SHP77 (cell line): Measurements from ENCODE around the gene PCDHGB1.
"Not testable (repeated sequence)": the region's sequence is repeated elsewhere in the genome, so short reads cannot be mapped to it uniquely, and the experiment has no call there.

Source experiments
- DNase-seq, 2 experiments: peaks; one replicate each; lab custom pipeline; 2025; lab: John Stamatoyannopoulos, UW

Gene PCDHGB1

GRCh38 chr5:141346017-141346416 lies 3.9 kb upstream of the PCDHGB1 start:
- DNase-seq = not testable (repeated sequence)

GRCh38 chr5:141351591-141351990 lies 1.7 kb downstream of the PCDHGB1 start:
- no peak for DNase-seq

DNA sequence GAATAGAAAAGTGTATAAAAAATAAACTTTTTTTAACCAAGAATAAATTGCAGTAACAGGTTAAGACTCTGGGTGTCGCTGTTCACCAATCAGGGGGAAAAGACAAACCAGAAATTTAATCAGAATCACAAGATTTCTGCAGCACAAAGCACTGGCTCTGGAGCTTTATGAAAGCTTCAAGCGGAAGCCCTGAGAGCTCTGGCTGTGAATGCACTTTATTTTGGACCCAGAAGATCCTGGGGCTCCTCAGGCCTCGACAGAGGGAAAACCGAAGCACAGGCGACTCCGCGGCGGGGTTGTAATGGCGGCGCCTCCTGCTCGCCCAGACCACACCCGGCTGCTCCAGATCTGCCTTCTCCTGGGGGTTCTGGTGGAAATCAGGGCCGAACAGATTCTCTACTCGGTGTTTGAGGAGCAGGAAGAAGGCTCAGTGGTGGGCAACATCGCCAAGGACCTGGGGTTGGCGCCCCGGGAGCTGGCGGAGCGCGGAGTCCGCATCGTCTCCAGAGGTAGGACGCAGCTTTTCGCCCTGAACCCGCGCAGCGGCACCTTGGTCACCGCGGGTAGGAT lies 5.1 kb downstream of the PCDHGB1 start, which contains the start of gene PCDHGA4:
PCDHGA4 (plus strand) TSS at position 122 of the 570 bp plus-strand sequence; CDS start at position 209, 87 bp downstream.
- DNase-seq = no peak

DNA sequence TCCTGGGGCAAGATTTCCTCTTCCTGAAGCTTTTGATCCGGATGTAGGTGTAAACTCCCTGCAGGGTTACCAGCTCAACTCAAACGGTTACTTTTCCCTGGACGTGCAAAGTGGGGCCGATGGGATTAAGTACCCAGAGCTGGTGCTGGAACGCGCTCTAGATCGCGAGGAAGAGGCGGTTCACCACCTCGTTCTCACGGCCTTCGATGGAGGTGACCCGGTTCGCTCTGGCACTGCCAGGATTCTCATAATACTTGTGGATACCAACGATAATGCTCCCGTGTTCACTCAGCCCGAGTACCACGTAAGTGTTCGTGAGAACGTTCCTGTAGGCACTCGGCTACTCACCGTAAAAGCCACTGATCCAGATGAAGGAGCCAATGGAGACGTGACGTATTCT lies 5.7 kb downstream of the PCDHGB1 start:
- DNase-seq = no peak

DNA sequence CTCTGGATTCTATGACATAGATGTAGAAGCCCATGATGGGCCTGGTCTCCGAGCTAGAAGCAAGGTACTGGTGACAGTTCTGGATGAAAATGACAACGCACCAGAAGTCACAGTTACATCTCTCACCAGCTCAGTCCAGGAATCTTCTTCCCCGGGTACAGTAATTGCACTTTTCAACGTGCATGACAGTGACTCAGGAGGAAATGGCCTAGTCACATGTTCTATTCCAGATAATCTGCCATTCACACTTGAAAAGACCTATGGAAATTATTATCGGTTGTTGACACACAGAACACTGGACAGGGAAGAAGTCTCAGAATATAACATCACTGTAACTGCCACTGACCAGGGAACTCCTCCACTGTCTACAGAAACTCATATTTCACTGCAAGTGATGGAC lies 6.2 kb downstream of the PCDHGB1 start:
- no peak for DNase-seq

DNA sequence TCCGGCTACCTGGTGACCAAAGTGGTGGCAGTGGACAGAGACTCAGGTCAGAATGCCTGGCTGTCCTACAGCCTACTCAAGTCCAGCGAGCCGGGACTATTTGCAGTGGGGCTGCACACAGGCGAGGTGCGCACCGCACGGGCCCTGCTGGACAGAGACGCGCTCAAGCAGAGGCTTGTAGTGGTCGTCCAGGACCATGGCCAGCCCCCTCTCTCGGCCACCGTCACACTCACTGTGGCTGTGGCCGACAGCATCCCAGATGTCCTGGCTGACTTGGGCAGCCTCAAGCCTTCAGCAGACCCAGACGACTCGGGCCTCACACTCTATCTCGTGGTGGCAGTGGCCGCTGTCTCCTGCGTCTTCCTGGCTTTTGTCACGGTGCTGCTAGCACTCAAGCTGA lies 7.1 kb downstream of the PCDHGB1 start:
- DNase-seq = no peak

DNA sequence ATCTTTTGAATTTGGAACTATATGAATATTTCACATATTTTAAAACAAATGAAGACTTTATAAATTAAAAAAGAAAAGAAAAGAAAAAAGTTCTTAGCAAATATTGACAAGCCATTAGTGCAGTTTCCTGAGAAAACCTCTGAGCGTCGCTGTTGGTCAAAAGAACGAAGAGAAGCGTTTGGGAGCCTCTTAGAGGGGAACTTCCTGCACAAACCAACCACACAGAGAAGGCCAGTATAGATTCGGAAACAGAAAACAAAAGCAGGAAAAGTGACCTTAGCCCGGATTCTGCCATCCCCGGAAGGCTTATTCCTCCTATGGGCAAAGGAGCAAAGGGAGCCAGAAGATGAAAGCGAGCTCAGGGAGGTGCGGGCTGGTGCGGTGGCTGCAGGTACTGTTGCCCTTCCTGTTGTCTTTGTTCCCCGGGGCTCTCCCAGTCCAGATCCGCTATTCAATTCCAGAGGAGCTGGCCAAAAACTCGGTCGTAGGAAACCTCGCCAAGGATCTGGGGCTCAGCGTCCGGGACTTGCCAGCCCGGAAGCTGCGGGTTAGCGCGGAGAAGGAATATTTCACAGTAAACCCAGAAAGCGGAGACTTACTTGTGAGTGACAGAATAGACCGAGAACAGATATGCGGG lies 10.0 kb downstream of the PCDHGB1 start, which contains the start of gene PCDHGB2:
PCDHGB2 (plus strand) TSS at position 205 of the 637 bp plus-strand sequence; CDS start at position 347, 142 bp downstream.
- DNase-seq = no peak

DNA sequence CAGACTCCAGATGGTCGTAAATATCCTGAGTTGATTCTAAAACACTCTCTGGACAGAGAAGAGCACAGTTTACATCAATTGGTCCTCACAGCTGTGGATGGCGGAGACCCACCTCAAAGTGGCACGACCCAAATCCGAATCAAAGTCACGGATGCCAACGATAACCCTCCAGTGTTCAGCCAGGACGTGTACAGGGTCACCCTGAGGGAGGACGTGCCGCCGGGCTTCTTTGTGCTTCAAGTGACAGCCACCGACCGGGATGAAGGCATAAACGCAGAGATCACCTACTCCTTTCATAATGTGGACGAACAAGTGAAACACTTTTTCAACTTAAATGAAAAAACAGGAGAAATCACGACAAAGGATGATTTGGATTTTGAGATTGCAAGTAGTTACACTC lies 10.8 kb downstream of the PCDHGB1 start:
- no peak for DNase-seq

DNA sequence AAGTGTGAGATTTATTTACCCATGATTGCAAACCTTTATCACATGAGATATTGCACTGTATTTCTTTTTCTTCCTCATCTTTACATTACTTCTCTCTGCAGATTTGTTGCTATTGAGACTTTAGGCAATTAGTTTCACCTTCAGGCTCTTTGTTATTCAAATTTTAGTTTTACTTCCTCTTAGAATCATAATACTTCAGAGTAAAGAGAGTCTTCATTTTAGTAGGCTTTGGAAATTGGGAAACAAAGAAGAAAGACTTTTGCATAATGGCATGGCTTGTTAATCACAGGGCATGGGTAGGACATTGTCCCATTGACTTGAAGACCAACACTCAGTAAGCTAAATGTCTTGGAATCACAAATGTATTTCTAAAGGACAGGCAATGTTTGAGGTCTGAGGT lies 12.8 kb downstream of the PCDHGB1 start:
- DNase-seq = no peak

GRCh38 chr5:141363952-141364660 lies 14.2 kb downstream of the PCDHGB1 start, which contains the start of gene PCDHGA5:
Gene PCDHGA5 (plus strand): TSS chr5:141364162. CDS start chr5:141364331, 169 bp downstream.
- no peak for DNase-seq

DNA sequence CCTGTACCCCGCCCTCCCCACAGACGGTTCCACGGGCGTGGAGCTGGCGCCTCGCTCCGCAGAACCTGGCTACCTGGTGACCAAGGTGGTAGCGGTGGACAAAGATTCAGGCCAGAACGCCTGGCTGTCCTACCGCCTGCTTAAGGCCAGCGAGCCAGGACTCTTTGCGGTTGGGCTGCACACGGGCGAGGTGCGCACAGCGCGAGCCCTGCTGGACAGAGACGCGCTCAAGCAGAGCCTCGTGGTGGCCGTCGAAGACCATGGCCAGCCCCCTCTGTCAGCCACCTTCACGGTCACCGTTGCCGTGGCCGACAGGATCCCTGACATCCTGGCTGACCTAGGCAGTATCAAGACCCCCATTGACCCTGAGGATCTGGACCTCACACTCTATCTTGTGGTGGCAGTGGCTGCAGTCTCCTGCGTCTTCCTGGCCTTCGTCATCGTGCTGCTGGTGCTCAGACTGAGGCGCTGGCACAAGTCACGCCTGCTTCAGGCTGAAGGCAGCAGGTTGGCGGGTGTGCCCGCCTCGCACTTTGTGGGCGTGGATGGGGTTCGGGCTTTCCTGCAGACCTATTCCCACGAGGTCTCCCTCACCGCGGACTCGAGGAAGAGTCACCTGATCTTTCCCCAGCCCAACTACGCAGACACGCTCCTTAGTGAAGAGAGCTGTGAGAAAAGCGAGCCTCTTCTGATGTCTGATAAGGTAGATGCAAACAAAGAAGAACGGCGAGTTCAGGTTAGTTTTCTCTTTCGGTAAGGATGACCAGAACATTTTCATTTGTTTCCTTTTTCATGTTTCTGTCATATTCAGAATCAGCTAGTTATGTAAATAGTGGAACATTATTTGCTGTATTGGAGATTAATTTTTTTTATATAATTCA lies 16.4 kb downstream of the PCDHGB1 start:
- DNase-seq = no peak

DNA sequence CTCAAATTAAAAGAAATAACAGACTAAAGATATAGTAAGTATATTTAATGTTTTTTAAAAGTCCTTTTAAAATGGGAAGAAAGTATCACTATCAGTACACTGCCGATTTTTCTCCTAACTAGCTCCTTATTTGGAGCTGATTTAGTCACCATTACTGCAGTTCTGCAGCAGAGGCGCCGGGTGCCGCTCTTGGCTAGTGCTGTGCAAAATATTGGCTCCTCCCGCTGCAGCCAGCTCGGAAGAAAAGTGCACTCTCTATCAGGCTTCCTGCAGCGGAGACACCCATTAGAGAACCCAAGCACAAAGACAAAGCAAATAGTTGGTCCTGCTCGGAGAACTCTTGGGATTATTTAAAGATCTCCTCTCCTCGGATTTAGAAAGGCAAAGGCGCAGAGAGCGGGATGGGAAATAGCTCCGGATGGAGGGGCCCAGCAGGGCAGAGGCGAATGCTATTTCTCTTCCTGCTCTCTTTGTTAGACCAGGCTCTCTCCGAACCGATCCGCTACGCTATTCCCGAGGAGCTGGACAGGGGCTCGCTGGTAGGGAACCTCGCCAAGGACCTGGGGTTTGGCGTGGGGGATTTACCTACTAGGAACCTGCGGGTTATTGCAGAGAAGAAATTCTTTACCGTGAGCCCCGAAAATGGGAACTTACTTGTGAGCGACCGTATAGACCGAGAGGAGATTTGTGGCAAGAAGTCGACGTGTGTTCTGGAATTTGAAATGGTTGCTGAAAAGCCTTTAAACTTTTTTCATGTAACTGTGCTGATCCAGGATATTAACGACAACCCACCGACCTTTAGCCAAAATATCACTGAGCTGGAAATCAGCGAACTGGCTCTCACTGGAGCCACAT lies 20.3 kb downstream of the PCDHGB1 start, which contains the start of gene PCDHGB3:
PCDHGB3 (plus strand) TSS at position 249 of the 855 bp plus-strand sequence; CDS start at position 402, 153 bp downstream.
- DNase-seq = no peak

- DNase-seq = no peak
Observed at GRCh38 chr5:141371572-141372475, 21.9 kb downstream of the PCDHGB1 start.

DNA sequence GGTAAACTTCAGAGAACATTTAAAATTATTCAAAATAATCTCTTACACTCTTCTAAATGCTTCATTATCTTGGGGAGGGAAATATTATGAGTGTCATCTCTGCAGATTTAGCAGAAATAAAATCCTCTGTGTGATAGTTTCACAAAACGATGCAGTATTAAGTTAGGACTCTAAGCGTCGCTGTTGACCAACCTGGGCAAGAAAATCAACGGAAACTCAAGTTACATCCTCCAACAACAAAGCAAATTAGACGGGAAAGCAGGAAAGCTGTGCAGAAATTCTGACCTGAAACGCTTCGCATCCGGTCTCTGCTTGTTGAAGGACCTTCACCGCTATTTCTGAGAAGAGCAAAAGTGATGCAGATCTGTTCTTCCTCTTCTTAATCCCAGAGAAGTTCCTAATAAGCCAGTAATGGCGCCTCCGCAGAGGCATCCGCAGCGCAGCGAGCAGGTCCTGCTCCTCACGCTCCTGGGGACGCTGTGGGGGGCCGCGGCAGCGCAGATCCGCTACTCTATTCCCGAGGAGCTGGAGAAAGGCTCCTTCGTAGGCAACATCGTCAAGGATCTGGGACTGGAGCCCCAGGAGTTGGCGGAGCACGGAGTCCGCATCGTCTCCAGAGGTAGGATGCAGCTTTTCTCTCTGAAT lies 23.9 kb downstream of the PCDHGB1 start, which contains the start of gene PCDHGA6:
PCDHGA6 (plus strand) TSS at position 219 of the 645 bp plus-strand sequence; CDS start at position 412, 193 bp downstream.
- DNase-seq = no peak

- no peak for DNase-seq
Observed at GRCh38 chr5:141374627-141375026, 24.7 kb downstream of the PCDHGB1 start.

DNA sequence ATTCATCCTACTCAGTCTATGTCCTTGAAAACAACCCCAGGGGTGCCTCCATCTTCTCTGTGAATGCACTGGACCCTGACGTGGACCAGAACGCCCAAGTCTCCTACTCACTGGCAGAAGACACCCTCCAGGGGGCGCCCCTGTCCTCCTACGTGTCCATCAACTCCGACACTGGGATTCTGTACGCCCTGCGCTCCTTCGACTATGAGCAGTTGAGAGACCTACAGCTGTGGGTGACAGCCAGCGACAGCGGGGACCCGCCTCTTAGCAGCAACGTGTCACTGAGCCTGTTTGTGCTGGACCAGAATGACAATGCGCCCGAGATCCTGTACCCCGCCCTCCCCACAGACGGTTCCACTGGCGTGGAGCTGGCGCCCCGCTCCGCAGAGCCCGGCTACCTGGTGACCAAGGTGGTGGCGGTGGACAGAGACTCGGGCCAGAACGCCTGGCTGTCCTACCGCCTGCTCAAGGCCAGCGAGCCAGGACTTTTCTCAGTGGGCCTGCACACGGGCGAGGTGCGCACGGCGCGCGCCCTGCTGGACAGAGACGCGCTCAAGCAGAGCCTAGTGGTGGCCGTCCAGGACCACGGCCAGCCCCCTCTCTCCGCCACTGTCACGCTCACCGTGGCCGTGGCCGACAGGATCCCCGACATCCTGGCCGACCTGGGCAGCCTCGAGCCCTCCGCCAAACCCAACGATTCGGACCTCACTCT lies 25.7 kb downstream of the PCDHGB1 start:
- not testable (repeated sequence) for DNase-seq

DNA sequence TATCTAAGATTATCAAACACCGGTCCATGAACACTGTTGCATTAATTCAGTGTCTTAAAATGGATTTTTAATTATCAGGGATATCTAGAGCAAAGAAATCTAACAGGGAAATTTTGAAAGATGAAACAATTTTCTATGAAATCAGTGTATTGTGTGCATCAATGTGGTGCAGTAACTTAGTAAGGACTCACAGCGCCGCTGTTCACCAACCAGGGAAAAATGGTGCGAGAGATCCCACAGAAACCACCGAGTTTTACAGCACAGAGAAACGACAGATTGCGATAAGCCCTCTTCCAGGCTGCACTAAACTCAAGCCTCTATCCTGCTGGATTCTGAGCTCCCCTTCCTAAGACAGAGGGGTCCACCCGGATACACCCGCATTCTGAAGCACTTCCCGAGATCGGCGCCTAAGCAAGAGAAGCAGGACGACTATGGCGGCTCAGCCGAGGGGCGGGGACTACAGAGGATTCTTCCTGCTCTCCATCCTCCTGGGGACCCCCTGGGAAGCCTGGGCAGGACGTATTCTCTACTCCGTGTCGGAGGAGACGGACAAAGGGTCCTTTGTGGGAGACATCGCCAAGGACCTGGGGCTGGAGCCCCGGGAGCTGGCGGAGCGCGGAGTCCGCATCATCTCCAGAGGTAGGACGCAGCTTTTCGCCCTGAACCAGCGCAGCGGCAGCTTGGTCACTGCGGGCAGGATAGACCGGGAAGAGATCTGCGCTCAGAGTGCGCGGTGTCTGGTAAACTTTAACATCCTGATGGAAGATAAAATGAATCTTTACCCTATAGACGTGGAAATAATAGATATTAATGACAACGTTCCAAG lies 32.8 kb downstream of the PCDHGB1 start, which contains the start of gene PCDHGA7:
PCDHGA7 (plus strand) TSS at position 274 of the 826 bp plus-strand sequence; CDS start at position 432, 158 bp downstream.
- no peak for DNase-seq
